Esophagus muscularis mucosa (tissue), 3 donors: ENCODE data around the gene PEAK3.

Source experiments
- POLR2A ChIP-seq: fragments of 450-650 bp; IDR thresholded peaks from one replicate; pipeline ENCODE4 v1.6.1; 2017; ENCODE audit warnings: antibody characterized with exemption, moderate library complexity, mild to moderate bottlenecking, low read depth
- POLR2AphosphoS5 ChIP-seq, 2 donors: sonication (generic); formaldehyde crosslinking; IDR thresholded peaks; one replicate each; pipeline ENCODE4 v1.6.1; 2017; ENCODE audit warnings: antibody characterized with exemption in 2 of 2
- TF ChIP-seq, protein P1 (sequence below), 3 experiments: fragments of 200-600 bp in 2 of 3; fragments of 450-650 bp in 1 of 3; sonication (generic) in 2 of 3; IDR thresholded peaks; one replicate each; pipeline ENCODE4 v1.5.1; 2017 to 2019; ENCODE audit warnings: antibody characterized with exemption in 3 of 3, mild to moderate bottlenecking in 2 of 3, moderate library complexity in 1 of 3

GRCh38 chr19:2229103-2230032 lies 52.6 kb downstream of the PEAK3 start:
- TF ChIP-seq, protein P1, sequence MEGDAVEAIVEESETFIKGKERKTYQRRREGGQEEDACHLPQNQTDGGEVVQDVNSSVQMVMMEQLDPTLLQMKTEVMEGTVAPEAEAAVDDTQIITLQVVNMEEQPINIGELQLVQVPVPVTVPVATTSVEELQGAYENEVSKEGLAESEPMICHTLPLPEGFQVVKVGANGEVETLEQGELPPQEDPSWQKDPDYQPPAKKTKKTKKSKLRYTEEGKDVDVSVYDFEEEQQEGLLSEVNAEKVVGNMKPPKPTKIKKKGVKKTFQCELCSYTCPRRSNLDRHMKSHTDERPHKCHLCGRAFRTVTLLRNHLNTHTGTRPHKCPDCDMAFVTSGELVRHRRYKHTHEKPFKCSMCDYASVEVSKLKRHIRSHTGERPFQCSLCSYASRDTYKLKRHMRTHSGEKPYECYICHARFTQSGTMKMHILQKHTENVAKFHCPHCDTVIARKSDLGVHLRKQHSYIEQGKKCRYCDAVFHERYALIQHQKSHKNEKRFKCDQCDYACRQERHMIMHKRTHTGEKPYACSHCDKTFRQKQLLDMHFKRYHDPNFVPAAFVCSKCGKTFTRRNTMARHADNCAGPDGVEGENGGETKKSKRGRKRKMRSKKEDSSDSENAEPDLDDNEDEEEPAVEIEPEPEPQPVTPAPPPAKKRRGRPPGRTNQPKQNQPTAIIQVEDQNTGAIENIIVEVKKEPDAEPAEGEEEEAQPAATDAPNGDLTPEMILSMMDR (IDR thresholded peaks at IDR 0.05), result no peak
- TF ChIP-seq POLR2AphosphoS5 (IDR thresholded peaks at IDR 0.05) (no peak), POLR2A (no peak)
